RWPE2 (cell line): ENCODE data around the gene ZNF710.

ENCODE experiments used
- ATAC-seq: fragments of 200-7000 bp; cut with Tn5 transposase; 3 replicates; pipeline ENCODE4 v1.9.1; 2021; ENCODE audit warnings: low read depth
- DNase-seq: peaks from one replicate; pipeline ENCODE4 v3.0.0-alpha.2; 2020; ENCODE audit warnings: low spot score
- H3K27ac ChIP-seq: fragments of 450-650 bp; 2 replicates; pipeline ENCODE4 v1.5.1; 2017; ENCODE audit warnings: mild to moderate bottlenecking; ENCODE audit not compliant: poor library complexity, severe bottlenecking
- H3K27me3 ChIP-seq: fragments of 250-450 bp; sonication (Bioruptor Pico); 2 replicates; pipeline ENCODE4 v1.5.1; 2021; ENCODE audit warnings: mild to moderate bottlenecking, moderate library complexity; ENCODE audit not compliant: insufficient read depth, poor library complexity, severe bottlenecking
- H3K36me3 ChIP-seq: fragments of 250-450 bp; sonication (Bioruptor Pico); 2 replicates; pipeline ENCODE4 v1.5.1; 2020; ENCODE audit warnings: low read depth, mild to moderate bottlenecking, moderate library complexity
- H3K4me1 ChIP-seq: fragments of 250-450 bp; sonication (Bioruptor Pico); 2 replicates; pipeline ENCODE4 v1.5.1; 2021; ENCODE audit warnings: mild to moderate bottlenecking, moderate library complexity; ENCODE audit not compliant: insufficient read depth, poor library complexity, severe bottlenecking
- H3K4me3 ChIP-seq: fragments of 250-450 bp; sonication (Bioruptor Pico); 2 replicates; pipeline ENCODE4 v1.5.1; 2021; ENCODE audit warnings: mild to moderate bottlenecking, moderate library complexity; ENCODE audit not compliant: severe bottlenecking
- H3K9me3 ChIP-seq: fragments of 250-450 bp; sonication (Bioruptor Pico); 2 replicates; pipeline ENCODE4 v1.5.1; 2021; ENCODE audit warnings: mild to moderate bottlenecking, moderate library complexity; ENCODE audit not compliant: severe bottlenecking
- CTCF ChIP-seq: fragments of 450-650 bp; IDR thresholded peaks from one replicate; pipeline ENCODE4 v1.5.1; 2017; ENCODE audit warnings: mild to moderate bottlenecking, moderate library complexity; ENCODE audit not compliant: poor library complexity, severe bottlenecking

Gene ZNF710

GRCh38 chr15:90071220-90071807 lies 70.2 kb downstream of the ZNF710 start:
- Histone ChIP-seq H3K4me1 (peaks cover 20% of the 10 kb centered on the region), H3K4me3 (no peak overlapping the region), H3K36me3 (peaks cover 56% of the 10 kb centered on the region), H3K27ac (no peak overlapping the region), H3K9me3 (no peaks in the 10 kb centered on the region), H3K27me3 (no peaks in the 10 kb centered on the region)
- DNase-seq (no peak), ATAC-seq (peak; percentile 34)
- TF ChIP-seq CTCF: peak; percentile 98

- H3K36me3 ChIP-seq: peaks cover 65% of the 10 kb centered on the region
Observed at GRCh38 chr15:90072978-90073640, 72.0 kb downstream of the ZNF710 start.

GRCh38 chr15:90074023-90074422 lies 72.9 kb downstream of the ZNF710 start:
- Histone ChIP-seq H3K4me3 (no peak overlapping the region), H3K4me1 (peaks cover 21% of the 10 kb centered on the region), H3K9me3 (no peaks in the 10 kb centered on the region), H3K27me3 (no peaks in the 10 kb centered on the region), H3K36me3 (peaks cover 64% of the 10 kb centered on the region), H3K27ac (peak overlapping the region; percentile 77)
- TF ChIP-seq CTCF: no peak
- ATAC-seq (no peak), DNase-seq (peak; percentile 58)

More at GRCh38 chr15:90072978-90073640, 72.0 kb downstream of the ZNF710 start:
- ATAC-seq: no peak
- no peak overlapping the region for H3K4me3 ChIP-seq
- H3K9me3 ChIP-seq: no peaks in the 10 kb centered on the region
- H3K27me3 ChIP-seq: no peaks in the 10 kb centered on the region
- no peak for TF ChIP-seq CTCF
- H3K4me1 ChIP-seq: peaks cover 21% of the 10 kb centered on the region
- H3K27ac ChIP-seq: no peak overlapping the region
- DNase-seq: peak; percentile 71

- H3K4me1 ChIP-seq: peaks cover 21% of the 10 kb centered on the region
- no peak for TF ChIP-seq CTCF
- H3K36me3 ChIP-seq: peaks cover 65% of the 10 kb centered on the region
- no peak overlapping the region for H3K4me3 ChIP-seq
- no peaks in the 10 kb centered on the region for H3K27me3 ChIP-seq
- no peak for DNase-seq
- H3K27ac ChIP-seq: peak overlapping the region; percentile 77
- no peak; the same call in 2 of the 3 replicates for ATAC-seq
- H3K9me3 ChIP-seq: no peaks in the 10 kb centered on the region
Observed at GRCh38 chr15:90074916-90075315, 73.8 kb downstream of the ZNF710 start.
